Astrocyte (in vitro differentiated cells and primary cell): ENCODE measurements around the gene C2orf42. TPM values are rescaled to one million over a fixed set of nuclear protein-coding genes. Genes with fewer than 3 reads are reported as not detected.
A peak's percentile ranks its signal among the peaks of the same experiment; 100 is the strongest.

ENCODE experiments used
- DNase-seq: peaks from one replicate; pipeline ENCODE4 v3.0.0-alpha.2; 2010; ENCODE audit warnings: low read depth
- FAIRE-seq: peaks from 2 replicates; lab custom pipeline; 2011; peaks lifted over from hg19 to GRCh38; lab: Jason Lieb, UNC
- H2AFZ ChIP-seq: 2 replicates; pipeline ENCODE4 v1.6.0; 2012; ENCODE audit warnings: low read depth, low read length, inconsistent platforms
- H3K27ac ChIP-seq: 2 replicates; pipeline ENCODE4 v1.5.1; 2011; ENCODE audit warnings: low read depth, low read length, inconsistent platforms
- H3K27me3 ChIP-seq: 2 replicates; pipeline ENCODE4 v1.6.0; 2011; ENCODE audit warnings: low read length, inconsistent platforms; ENCODE audit not compliant: insufficient read depth
- H3K36me3 ChIP-seq: 2 replicates; pipeline ENCODE4 v1.5.1; 2011; ENCODE audit warnings: low read length, inconsistent platforms; ENCODE audit not compliant: insufficient read depth
- H3K4me1 ChIP-seq: 2 replicates; pipeline ENCODE4 v1.5.1; 2011; ENCODE audit warnings: low read length, inconsistent platforms; ENCODE audit not compliant: insufficient read depth
- H3K4me2 ChIP-seq: 2 replicates; pipeline ENCODE4 v1.6.0; 2012; ENCODE audit warnings: low read length, inconsistent platforms
- H3K4me3 ChIP-seq: 2 replicates; pipeline ENCODE4 v1.5.1; 2011; ENCODE audit warnings: low read depth, mild to moderate bottlenecking, low read length, inconsistent platforms; ENCODE audit not compliant: insufficient read depth
- H3K79me2 ChIP-seq: 2 replicates; pipeline ENCODE4 v1.6.0; 2012; ENCODE audit warnings: mild to moderate bottlenecking, low read length, inconsistent platforms; ENCODE audit not compliant: insufficient read depth
- H3K9ac ChIP-seq: 2 replicates; pipeline ENCODE4 v1.6.0; 2012; ENCODE audit warnings: mild to moderate bottlenecking, low read length, inconsistent platforms
- H3K9me3 ChIP-seq: 2 replicates; pipeline ENCODE4 v1.5.1; 2012; ENCODE audit warnings: low read depth, mild to moderate bottlenecking, low read length, inconsistent platforms; ENCODE audit not compliant: insufficient read depth
- H4K20me1 ChIP-seq: 2 replicates; pipeline ENCODE4 v1.6.0; 2012; ENCODE audit warnings: low read length, inconsistent platforms; ENCODE audit not compliant: insufficient read depth
- H3K27ac Mint-ChIP-seq: one replicate; pipeline ENCODE4 v1.8.0; 2021; ENCODE audit warnings: mild to moderate bottlenecking, mixed read lengths; ENCODE audit not compliant: unreplicated experiment
- H3K27me3 Mint-ChIP-seq: one replicate; pipeline ENCODE4 v1.8.0; 2021; ENCODE audit warnings: low read depth, mixed read lengths; ENCODE audit not compliant: unreplicated experiment
- H3K36me3 Mint-ChIP-seq: one replicate; pipeline ENCODE4 v1.8.0; 2021; ENCODE audit warnings: low read depth, mixed read lengths; ENCODE audit not compliant: unreplicated experiment
- H3K4me1 Mint-ChIP-seq: one replicate; pipeline ENCODE4 v1.8.0; 2021; ENCODE audit warnings: low read depth, mixed read lengths; ENCODE audit not compliant: unreplicated experiment
- H3K4me3 Mint-ChIP-seq: one replicate; pipeline ENCODE4 v1.8.0; 2021; ENCODE audit warnings: mild to moderate bottlenecking, moderate library complexity, mixed read lengths; ENCODE audit not compliant: unreplicated experiment
- H3K9me3 Mint-ChIP-seq: one replicate; pipeline ENCODE4 v1.8.0; 2021; ENCODE audit warnings: mild to moderate bottlenecking, mixed read lengths; ENCODE audit not compliant: unreplicated experiment
- CTCF ChIP-seq: IDR thresholded peaks from 2 replicates; pipeline ENCODE4 v1.5.1; 2011; ENCODE audit warnings: low read depth, mild to moderate bottlenecking, inconsistent platforms, low read length, moderate library complexity; ENCODE audit not compliant: insufficient read depth
- EZH2 ChIP-seq: IDR thresholded peaks from 2 replicates; pipeline ENCODE4 v1.6.1; 2012; ENCODE audit warnings: mild to moderate bottlenecking, low read length, inconsistent platforms; ENCODE audit not compliant: insufficient read depth
- total RNA-seq: library from RNA; stranded (reverse); gene quantifications from 2 replicates; pipeline ENCODE4 v1.2.1, GENCODE V29; 2021

C2orf42 gene
- total RNA-seq, 1 donor from 2014 or later: 20.7 TPM

GRCh38 chr2:70123829-70124116, 67.0 kb downstream of the C2orf42 start:
- no peak for FAIRE-seq
- Mint-ChIP-seq H3K27ac (peak overlapping the region; percentile 98), H3K27me3 (no peaks in the 10 kb centered on the region), H3K4me3 (peak overlapping the region; percentile 81), H3K36me3 (no peaks in the 10 kb centered on the region), H3K9me3 (no peaks in the 10 kb centered on the region), H3K4me1 (peaks cover 27% of the 10 kb centered on the region)
- no peak for DNase-seq
- Histone ChIP-seq H3K36me3 (no peaks in the 10 kb centered on the region), H3K9me3 (no peaks in the 10 kb centered on the region), H3K4me2 (peak overlapping the region; percentile 100), H3K4me1 (peaks cover 18% of the 10 kb centered on the region), H3K79me2 (no peaks in the 10 kb centered on the region), H4K20me1 (no peaks in the 10 kb centered on the region), H3K4me3 (no peak overlapping the region), H3K27ac (peak overlapping the region; percentile 97), H2AFZ (peak overlapping the region; percentile 91), H3K9ac (peak overlapping the region; percentile 100), H3K27me3 (no peaks in the 10 kb centered on the region)
- TF ChIP-seq CTCF (no peak), EZH2 (no peak)

DNA sequence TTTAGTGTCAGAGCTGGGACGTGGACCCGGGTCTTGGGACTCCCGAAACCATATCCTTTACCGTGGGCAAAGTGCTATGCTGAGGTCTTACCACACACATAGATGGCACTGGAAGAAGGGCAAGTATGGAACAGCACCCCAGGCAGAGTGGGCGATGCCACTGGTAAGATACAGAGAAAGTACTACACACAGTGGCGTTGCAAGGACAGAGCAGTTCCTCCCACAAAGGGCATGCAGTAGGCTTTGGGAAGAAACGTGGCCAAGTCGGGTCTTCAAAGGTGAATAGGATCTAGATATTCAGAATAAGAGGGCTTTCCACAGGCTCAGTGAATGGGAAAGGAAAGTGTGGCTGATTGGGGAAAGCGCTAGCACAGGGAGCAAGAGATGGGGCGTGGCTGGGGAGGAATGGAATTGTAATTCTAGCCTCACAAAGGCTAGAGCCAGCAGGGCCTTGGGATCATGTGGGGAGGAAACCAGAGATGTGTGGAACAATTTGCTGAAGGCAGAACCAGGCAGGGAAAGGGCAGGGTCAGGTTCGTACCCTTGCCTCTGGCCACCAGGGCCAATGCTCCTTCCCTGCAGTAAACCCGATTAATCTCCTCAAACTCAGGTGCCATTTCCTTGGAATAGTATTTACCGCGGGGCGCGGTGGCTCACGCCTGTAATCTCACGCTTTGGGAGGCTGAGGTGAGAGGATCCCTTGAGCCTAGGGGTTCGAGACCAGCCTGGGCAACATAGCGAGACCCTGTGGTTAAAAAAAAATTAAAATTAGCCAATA, 67.6 kb downstream of the C2orf42 start:
- no peaks in the 10 kb centered on the region for H3K36me3 Mint-ChIP-seq
- peak overlapping the region; percentile 81 for H3K4me3 Mint-ChIP-seq
- no peak for TF ChIP-seq CTCF
- TF ChIP-seq EZH2: no peak
- Histone ChIP-seq H3K36me3 (no peaks in the 10 kb centered on the region), H3K27ac (peak overlapping the region; percentile 97), H3K4me1 (peaks cover 20% of the 10 kb centered on the region), H3K4me3 (no peak overlapping the region), H3K79me2 (no peaks in the 10 kb centered on the region), H3K27me3 (no peaks in the 10 kb centered on the region), H3K9me3 (no peaks in the 10 kb centered on the region), H3K9ac (peak overlapping the region; percentile 100), H3K4me2 (peak overlapping the region; percentile 100), H4K20me1 (no peaks in the 10 kb centered on the region), H2AFZ (peak overlapping the region; percentile 49)
- no peaks in the 10 kb centered on the region for H3K9me3 Mint-ChIP-seq
- H3K27me3 Mint-ChIP-seq: no peaks in the 10 kb centered on the region
- peaks cover 28% of the 10 kb centered on the region for H3K4me1 Mint-ChIP-seq
- peak overlapping the region; percentile 98 for H3K27ac Mint-ChIP-seq
- FAIRE-seq: no peak
- DNase-seq: peak; percentile 51

- Mint-ChIP-seq H3K9me3 (no peaks in the 10 kb centered on the region), H3K4me3 (no peak overlapping the region), H3K4me1 (peaks cover 24% of the 10 kb centered on the region), H3K36me3 (no peaks in the 10 kb centered on the region), H3K27me3 (no peaks in the 10 kb centered on the region), H3K27ac (no peak overlapping the region)
- Histone ChIP-seq H3K9me3 (no peaks in the 10 kb centered on the region), H3K9ac (no peak overlapping the region), H4K20me1 (no peaks in the 10 kb centered on the region), H3K79me2 (no peaks in the 10 kb centered on the region), H3K27me3 (no peaks in the 10 kb centered on the region), H3K4me1 (peaks cover 20% of the 10 kb centered on the region), H3K36me3 (no peaks in the 10 kb centered on the region), H3K27ac (no peak overlapping the region), H3K4me2 (no peak overlapping the region), H2AFZ (no peak overlapping the region), H3K4me3 (no peak overlapping the region)
- no peak for FAIRE-seq
- DNase-seq: no peak
- TF ChIP-seq EZH2: no peak
- no peak for TF ChIP-seq CTCF
These were observed 68.3 kb downstream of the C2orf42 start for GRCh38 chr2:70122470-70122869.
